Loucy (cell line): Measurements from ENCODE around the gene CASZ1.

ENCODE experiments used
- H2AFZ ChIP-seq: fragments of 200-600 bp; sonication (generic); 2 replicates; pipeline ENCODE4 v1.6.0; 2016; ENCODE audit warnings: antibody characterized with exemption, mild to moderate bottlenecking, low read length, moderate library complexity
- H3F3A ChIP-seq: fragments of 200-600 bp; 2 replicates; pipeline ENCODE4 v1.6.0; 2016; ENCODE audit warnings: antibody characterized with exemption, low read depth, mild to moderate bottlenecking
- H3K27me3 ChIP-seq: fragments of 200-600 bp; sonication (generic); 2 replicates; pipeline ENCODE4 v1.6.1; 2014; ENCODE audit warnings: low read length, mild to moderate bottlenecking; ENCODE audit not compliant: insufficient read depth, poor library complexity, severe bottlenecking
- H3K36me3 ChIP-seq: fragments of 200-600 bp; sonication (generic); 2 replicates; pipeline ENCODE4 v1.6.1; 2016; ENCODE audit warnings: low read length; ENCODE audit not compliant: insufficient read depth
- H3K4me1 ChIP-seq: fragments of 200-600 bp; sonication (generic); 2 replicates; pipeline ENCODE4 v1.5.1; 2014; ENCODE audit warnings: low read length, mild to moderate bottlenecking; ENCODE audit not compliant: insufficient read depth, poor library complexity, severe bottlenecking
- H3K4me2 ChIP-seq: fragments of 200-600 bp; sonication (generic); 2 replicates; pipeline ENCODE4 v1.6.0; 2014; ENCODE audit warnings: antibody characterized with exemption, low read length, low read depth, mild to moderate bottlenecking; ENCODE audit not compliant: poor library complexity, severe bottlenecking
- H3K4me3 ChIP-seq: fragments of 200-600 bp; sonication (generic); 2 replicates; pipeline ENCODE4 v1.5.1; 2014; ENCODE audit warnings: low read length, mild to moderate bottlenecking, mixed read lengths; ENCODE audit not compliant: poor library complexity, severe bottlenecking
- H3K79me2 ChIP-seq: fragments of 200-600 bp; sonication (generic); 2 replicates; pipeline ENCODE4 v1.6.1; 2014; ENCODE audit warnings: low read length; ENCODE audit not compliant: insufficient read depth
- H3K9ac ChIP-seq: fragments of 200-600 bp; sonication (generic); 2 replicates; pipeline ENCODE4 v1.6.0; 2014; ENCODE audit warnings: mild to moderate bottlenecking, low read depth, low read length, moderate library complexity; ENCODE audit not compliant: poor library complexity, severe bottlenecking
- H3K9me2 ChIP-seq: fragments of 200-600 bp; sonication (generic); replicated peaks from 2 replicates; pipeline ENCODE4 v1.6.1; 2016; ENCODE audit warnings: low read depth, low read length, mixed read lengths
- H3K9me3 ChIP-seq: fragments of 200-600 bp; sonication (generic); 2 replicates; pipeline ENCODE4 v1.6.1; 2014; ENCODE audit warnings: mild to moderate bottlenecking, antibody characterized with exemption, low read length, low read depth; ENCODE audit not compliant: insufficient read depth
- H4K20me1 ChIP-seq: fragments of 200-600 bp; sonication (generic); 2 replicates; pipeline ENCODE4 v1.6.0; 2014; ENCODE audit warnings: antibody characterized with exemption, low read length, mild to moderate bottlenecking; ENCODE audit not compliant: insufficient read depth, poor library complexity, severe bottlenecking
- EZH2phosphoT487 ChIP-seq: fragments of 200-600 bp; IDR thresholded peaks from 2 replicates; pipeline ENCODE4 v1.6.1; 2018; ENCODE audit warnings: antibody characterized with exemption, mild to moderate bottlenecking, moderate library complexity, borderline replicate concordance
- TF ChIP-seq, protein P1 (sequence below): fragments of 200-600 bp; sonication (generic); conservative IDR thresholded peaks from 2 replicates; pipeline ENCODE4 v1.5.1; 2014; ENCODE audit warnings: mild to moderate bottlenecking, antibody characterized with exemption, low read length

The CASZ1 gene

DNA sequence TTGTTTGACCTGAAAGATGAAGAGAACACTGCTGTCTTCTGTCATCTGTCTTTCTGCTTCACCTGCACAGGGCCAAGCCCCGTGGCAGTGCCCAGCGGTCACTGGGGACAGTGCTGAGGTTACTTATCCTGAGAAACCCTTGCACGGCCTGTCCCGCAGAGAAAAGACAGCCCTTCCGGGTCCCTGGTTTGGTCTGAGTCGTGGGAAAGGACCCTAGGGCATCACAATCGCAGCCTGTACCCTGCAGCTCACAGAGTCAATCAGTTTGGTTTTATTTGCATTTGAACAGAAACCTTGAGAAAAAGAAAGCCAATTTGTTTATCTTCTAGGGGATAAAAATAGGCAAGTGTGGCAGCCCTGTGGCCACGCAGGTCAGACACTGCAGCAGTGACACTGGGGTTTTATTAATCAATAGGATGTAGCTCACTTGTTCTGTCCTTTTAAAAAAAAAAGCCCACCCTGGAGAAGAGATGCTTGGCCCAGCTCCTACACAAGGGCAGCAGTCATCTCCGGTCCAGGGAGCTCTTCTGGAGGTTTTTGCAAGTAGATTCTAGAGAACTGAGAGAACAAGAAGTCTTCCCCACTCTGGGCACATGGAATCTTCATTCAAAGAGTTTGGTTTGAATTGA, 201.7 kb downstream of the CASZ1 start:
- Histone ChIP-seq H2AFZ (no peak overlapping the region), H3K9ac (no peak overlapping the region), H3K4me1 (peaks cover 24% of the 10 kb centered on the region), H3K4me2 (no peak overlapping the region), H4K20me1 (no peaks in the 10 kb centered on the region), H3K9me3 (no peaks in the 10 kb centered on the region), H3K4me3 (no peak overlapping the region), H3K79me2 (no peaks in the 10 kb centered on the region), H3K27me3 (no peaks in the 10 kb centered on the region), H3F3A (no peaks in the 10 kb centered on the region; the same call in 1 of the 2 replicates), H3K9me2 (no peaks in the 10 kb centered on the region), H3K36me3 (peaks cover 10% of the 10 kb centered on the region; the same call in 1 of the 2 replicates)
- no peak for TF ChIP-seq EZH2phosphoT487
- TF ChIP-seq, protein P1, sequence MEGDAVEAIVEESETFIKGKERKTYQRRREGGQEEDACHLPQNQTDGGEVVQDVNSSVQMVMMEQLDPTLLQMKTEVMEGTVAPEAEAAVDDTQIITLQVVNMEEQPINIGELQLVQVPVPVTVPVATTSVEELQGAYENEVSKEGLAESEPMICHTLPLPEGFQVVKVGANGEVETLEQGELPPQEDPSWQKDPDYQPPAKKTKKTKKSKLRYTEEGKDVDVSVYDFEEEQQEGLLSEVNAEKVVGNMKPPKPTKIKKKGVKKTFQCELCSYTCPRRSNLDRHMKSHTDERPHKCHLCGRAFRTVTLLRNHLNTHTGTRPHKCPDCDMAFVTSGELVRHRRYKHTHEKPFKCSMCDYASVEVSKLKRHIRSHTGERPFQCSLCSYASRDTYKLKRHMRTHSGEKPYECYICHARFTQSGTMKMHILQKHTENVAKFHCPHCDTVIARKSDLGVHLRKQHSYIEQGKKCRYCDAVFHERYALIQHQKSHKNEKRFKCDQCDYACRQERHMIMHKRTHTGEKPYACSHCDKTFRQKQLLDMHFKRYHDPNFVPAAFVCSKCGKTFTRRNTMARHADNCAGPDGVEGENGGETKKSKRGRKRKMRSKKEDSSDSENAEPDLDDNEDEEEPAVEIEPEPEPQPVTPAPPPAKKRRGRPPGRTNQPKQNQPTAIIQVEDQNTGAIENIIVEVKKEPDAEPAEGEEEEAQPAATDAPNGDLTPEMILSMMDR, result no peak

DNA sequence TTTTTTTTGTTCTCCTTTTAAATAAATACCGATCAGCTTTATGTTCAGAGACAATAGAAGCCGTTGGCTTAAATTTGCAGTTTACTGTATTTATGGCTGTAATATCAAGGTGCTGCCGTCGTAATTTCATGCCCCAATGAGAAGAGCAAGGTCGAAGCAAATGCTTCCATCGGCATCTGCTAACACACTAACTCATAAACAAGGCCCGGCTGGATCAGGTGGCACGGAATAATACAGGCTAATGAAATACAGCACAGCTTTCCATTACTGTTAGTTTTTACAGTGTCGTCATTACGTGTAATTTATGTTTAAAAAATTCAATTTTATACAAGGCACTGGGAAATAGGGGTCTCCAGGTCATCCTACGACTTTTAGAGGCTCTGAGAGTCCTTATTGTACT, 202.7 kb downstream of the CASZ1 start:
- Histone ChIP-seq H3F3A (no peaks in the 10 kb centered on the region; the same call in 1 of the 2 replicates), H3K36me3 (peaks cover under 1% of the 10 kb centered on the region; the same call in 1 of the 2 replicates), H3K9me2 (no peaks in the 10 kb centered on the region), H3K4me3 (no peak overlapping the region), H3K9me3 (no peaks in the 10 kb centered on the region), H4K20me1 (no peaks in the 10 kb centered on the region), H2AFZ (no peak overlapping the region), H3K79me2 (no peaks in the 10 kb centered on the region), H3K9ac (no peak overlapping the region), H3K4me2 (no peak overlapping the region), H3K4me1 (peaks cover 25% of the 10 kb centered on the region), H3K27me3 (no peaks in the 10 kb centered on the region)
- no peak for TF ChIP-seq EZH2phosphoT487
- TF ChIP-seq, protein P1, result no peak

DNA sequence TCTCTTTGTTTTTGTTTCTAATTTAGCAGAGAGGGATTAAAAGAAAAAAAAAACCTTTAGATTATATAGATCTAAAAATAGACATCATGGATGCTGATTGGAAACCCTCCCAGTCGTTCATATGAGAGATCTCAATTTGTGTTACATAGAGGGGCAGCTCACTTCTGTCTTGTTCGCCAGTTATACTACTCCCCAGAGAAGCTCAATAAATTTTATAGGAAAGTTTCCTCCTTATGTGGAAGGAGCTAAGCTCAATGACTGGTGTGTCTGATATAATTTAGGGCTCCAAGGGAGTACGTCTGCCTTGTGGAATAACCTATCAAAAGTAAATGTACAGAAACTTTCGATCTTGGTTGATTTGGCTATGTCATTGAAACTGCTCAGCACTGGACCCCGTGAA, 204.1 kb downstream of the CASZ1 start:
- TF ChIP-seq EZH2phosphoT487, result no peak
- TF ChIP-seq, protein P1, result no peak
- Histone ChIP-seq H3K9me3 (no peaks in the 10 kb centered on the region), H3K9ac (no peak overlapping the region), H2AFZ (no peak overlapping the region), H3K4me3 (no peak overlapping the region), H3F3A (no peaks in the 10 kb centered on the region; the same call in 1 of the 2 replicates), H3K9me2 (no peaks in the 10 kb centered on the region), H3K27me3 (no peaks in the 10 kb centered on the region), H3K4me1 (peaks cover 26% of the 10 kb centered on the region), H3K79me2 (no peaks in the 10 kb centered on the region), H4K20me1 (no peaks in the 10 kb centered on the region), H3K36me3 (no peaks in the 10 kb centered on the region), H3K4me2 (peak overlapping the region; percentile 1)
